Measurements from ENCODE around the gene GRAMD2B.

The GRAMD2B gene

GRCh38 chr5:126515337-126515736, 92.1 kb downstream of the GRAMD2B start:
- DNase-seq = no peak

- peak; percentile 18 for DNase-seq
These were observed 92.9 kb downstream of the GRAMD2B start for GRCh38 chr5:126516133-126516532.

GRCh38 chr5:126516852-126517251, 93.6 kb downstream of the GRAMD2B start:
- DNase-seq = no peak

DNA sequence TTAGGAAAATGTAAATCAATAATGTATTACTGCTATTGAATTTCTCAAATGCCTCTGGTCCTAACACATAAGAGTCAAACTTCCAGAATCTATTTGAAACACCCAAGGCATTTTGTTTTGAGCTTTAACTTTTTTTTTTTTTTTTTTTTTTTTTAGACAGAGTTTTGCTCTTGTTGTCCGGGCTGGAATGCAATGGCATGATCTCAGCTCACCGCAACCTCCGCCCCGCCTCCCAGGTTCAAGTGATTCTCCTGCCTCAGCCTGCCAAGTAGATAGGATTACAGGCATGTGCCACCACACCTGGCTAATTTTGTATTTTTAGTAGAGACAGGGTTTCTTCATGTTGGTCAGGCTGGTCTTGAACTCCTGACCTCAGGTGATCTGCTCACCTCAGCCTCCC, 96.0 kb downstream of the GRAMD2B start:
- DNase-seq = peak; percentile 69

- DNase-seq = no peak
These were observed 96.7 kb downstream of the GRAMD2B start for GRCh38 chr5:126519637-126520592.

DNA sequence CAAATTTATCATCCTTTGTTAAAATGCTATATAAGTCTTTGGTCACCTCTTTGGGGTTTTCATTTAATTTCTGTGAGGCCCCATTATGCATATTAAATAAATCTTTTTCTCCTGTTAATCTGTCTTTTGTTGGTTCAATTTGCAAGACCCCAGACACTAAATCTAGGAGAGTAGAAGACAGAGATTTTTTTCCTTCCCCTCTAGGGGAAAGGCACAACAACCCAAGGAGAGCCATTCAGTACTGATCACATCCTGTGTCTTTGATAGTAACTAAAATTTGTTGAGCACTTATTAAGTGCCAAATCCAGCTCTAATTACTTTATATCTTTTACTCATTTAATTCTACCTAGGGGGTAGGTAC, 97.4 kb downstream of the GRAMD2B start:
- DNase-seq = no peak

GRCh38 chr5:126521130-126521529, 97.9 kb downstream of the GRAMD2B start:
- DNase-seq = no peak

GRCh38 chr5:126523818-126524510, 100.8 kb downstream of the GRAMD2B start:
- DNase-seq = no peak

GRCh38 chr5:126525630-126526245, 102.5 kb downstream of the GRAMD2B start:
- DNase-seq = no peak

GRCh38 chr5:126526493-126526892, 103.3 kb downstream of the GRAMD2B start:
- no peak for DNase-seq

- DNase-seq = no peak
These were observed 103.9 kb downstream of the GRAMD2B start for GRCh38 chr5:126527158-126527557.

DNA sequence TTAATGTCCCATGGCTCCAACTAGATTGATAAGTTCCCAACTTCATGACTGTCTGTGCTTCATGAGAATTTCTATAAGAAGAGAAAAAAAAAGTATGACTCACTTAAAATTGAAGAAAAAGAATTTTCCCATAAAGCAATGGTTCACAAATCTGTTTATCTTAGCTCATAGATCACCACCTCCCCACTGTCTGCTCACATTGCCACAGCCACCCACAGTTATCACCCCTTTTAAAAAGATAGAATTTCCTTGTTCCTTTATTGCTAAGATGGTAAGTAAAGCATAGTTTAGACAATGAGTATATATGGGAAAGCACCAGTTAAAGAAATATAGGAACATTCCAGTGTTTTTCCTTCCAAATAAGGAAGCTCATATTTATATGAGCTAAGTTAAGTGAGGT, 104.7 kb downstream of the GRAMD2B start:
- DNase-seq = peak; percentile 39

- DNase-seq = no peak
These were observed 108.4 kb downstream of the GRAMD2B start for GRCh38 chr5:126531543-126532120.

DNA sequence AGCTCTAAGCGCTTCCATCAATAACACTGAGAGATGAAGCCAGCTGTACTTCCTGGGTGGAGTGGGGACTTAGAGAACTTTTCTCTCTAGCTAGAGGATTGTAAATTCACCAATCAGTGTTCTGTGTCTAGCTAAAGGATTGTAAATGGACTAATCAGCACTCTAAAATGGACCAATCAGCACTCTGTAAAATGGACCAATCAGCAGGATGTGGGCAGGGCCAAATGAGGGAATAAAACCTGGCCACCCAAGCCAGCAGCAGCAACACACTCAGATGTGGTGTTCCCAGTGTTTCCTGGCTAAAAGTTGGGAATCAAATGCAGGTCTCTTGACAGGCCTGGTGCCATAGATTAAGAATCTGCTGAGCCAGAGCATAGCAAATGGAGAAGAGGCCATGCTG, 111.3 kb downstream of the GRAMD2B start:
- no peak for DNase-seq

- DNase-seq = no peak
These were observed 112.8 kb downstream of the GRAMD2B start for GRCh38 chr5:126535856-126536545.

DNA sequence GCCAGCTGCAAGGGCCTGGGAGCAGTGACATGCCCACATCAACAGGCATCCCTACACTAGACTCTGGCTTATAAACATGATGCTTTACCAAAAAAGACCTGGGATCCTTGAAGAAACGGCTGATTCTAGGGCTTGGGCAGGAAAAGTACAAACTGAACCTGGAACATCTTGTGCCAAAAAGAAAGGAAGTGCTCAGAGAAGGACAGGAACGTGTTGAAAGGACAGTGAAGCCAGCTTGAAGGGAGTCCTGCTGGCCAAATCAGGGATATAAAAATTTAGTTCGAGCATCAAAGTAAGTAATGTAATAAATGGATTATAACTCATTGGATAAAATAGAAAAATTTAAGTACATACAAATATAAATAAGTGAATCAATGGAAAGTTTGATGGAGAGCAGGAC, 113.7 kb downstream of the GRAMD2B start:
- no peak for DNase-seq

- DNase-seq = no peak
These were observed 115.4 kb downstream of the GRAMD2B start for GRCh38 chr5:126538579-126538978.

DNA sequence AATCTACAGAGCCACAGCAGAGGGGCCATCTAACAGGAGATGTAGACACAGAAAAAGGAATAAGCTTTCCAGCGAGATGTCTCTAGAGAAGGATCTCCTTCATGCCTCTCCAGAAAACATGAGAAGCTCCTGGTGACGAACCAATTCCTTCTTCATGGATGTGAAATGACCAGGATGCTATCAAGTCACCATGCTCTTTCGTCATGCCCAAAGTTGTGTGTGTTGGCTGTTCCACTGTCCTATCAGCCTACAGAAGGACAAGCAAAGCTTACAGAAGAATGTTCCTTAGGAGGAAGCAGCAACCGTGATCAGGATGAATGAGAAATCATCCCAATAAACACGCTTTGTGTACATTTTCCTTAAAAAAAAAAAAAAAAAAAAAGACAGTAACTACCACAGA, 117.4 kb downstream of the GRAMD2B start:
- DNase-seq = no peak

DNA sequence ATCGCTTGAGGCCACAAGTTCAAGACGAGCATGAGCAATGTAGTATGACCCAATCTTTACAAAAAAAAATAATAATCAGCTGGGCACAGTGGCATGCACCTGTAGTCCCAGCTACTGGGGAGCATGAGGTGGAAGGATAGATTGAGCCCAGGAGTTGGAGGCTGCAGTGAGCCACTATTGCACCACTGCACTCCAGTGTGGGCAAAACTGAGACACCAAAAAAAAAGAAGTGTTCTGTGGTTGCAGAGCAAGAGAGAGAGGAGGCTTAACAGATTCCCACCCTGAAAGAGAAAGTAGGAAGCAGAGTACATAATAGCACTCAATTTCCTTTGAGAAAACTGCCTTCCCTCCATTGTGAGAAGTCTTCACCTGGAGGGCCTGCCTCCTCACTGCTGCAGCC, 119.2 kb downstream of the GRAMD2B start:
- no peak for DNase-seq

- no peak for DNase-seq
These were observed 119.8 kb downstream of the GRAMD2B start for GRCh38 chr5:126543009-126543408.

DNA sequence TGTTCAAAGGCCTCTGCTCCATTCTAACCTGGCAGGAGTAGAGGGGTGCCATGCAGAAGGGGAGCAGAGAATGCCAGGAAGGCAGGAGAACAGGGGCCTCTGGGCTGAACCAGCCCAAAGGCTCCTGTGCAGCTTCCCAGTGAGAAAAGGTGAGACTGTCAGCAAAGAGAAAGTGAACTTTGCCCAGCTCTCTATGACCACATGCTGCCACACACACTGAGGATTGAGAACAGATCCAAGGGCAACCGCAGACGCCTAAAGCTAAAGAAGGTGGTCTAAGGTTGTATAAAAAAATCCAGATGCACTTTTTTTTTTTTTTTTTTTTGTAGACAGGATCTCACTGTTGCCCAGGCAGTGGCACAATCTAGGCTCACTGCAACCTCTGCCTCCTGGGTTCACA, 120.5 kb downstream of the GRAMD2B start:
- DNase-seq = no peak
